Fibroblast of skin of left quadriceps (primary cell): ENCODE measurements around the gene ABCB8.

Experiments
- DNase-seq, 2 experiments: peaks; one replicate each; pipeline ENCODE4 v3.0.0-alpha.2; 2013; ENCODE audit warnings: low read depth in 2 of 2

Gene ABCB8

DNA sequence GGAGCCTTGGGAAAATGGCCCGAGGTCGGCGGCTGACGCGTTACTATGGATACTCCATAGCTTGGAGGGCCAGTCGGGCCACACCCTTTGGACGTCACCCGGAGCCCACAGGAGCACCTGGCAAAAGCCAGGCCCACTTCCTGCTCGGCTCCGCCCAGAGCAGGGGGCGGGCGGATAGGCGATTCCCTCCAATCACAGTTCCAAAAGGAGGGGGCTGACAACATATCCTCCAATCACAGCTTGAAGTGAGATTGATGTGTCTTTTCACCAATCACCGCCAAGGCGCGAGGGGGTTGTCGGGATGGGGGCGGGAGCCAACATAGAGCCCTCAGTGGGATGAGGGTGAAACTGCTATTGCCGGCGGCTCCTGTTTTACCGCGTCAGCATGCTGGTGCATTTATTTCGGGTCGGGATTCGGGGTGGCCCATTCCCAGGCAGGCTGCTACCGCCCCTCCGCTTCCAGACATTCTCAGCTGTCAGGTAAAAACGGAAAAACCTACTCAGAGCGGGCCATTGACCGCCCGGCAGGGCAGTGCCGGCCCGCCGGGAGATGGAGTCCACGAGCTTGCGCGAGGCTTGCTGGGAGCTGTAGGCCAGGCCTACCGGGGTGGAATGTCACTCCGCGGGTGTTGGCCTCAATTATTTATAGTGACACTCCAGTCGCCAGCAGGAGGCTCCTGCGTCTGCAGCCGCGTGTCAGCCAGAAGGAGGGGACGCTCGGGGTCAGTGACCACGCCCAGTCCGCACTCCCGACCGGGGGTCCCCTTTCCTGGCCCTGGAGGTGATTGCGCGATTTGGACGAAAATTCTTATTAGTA is at the start of gene ABCB8:
TSS of gene ABCB8 (plus strand) at position 320 of the 817 bp plus-strand sequence. CDS start at position 386, 66 bp downstream.
- peak; percentile 98 for DNase-seq

DNA sequence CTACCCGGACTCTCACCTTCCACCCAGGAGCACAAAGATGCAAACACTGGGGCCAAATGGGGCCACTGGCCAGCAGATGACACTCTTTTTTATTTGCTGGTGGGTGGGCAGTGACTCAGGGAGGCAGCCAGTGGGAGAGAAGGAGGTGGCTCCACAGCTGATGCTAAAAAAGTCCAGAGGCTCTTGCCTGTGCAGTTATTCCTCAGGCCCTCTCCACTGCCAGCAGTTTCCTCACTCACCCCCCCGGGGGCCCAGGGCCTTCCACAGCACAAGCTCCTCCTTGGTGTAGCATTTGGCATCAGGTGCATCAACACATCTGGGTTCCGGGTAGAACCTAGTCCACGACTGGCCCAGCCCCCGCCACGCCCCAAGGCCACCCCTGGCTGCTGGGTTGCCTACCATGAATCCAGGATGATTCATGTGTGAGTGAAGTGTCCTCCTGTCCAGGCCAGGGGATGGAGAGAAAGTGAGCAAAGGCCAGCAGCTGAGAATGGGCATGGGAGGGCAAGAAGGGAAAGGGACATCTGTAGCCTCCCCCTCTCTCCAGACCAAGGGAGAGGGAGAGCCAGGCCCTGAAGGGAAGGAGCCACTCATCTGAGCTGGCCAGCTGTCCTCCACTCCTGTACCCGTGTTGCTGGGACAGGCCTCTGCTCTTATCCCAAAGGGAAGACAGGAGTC is 48.4 kb upstream of the ABCB8 start:
- DNase-seq, result no peak

DNA sequence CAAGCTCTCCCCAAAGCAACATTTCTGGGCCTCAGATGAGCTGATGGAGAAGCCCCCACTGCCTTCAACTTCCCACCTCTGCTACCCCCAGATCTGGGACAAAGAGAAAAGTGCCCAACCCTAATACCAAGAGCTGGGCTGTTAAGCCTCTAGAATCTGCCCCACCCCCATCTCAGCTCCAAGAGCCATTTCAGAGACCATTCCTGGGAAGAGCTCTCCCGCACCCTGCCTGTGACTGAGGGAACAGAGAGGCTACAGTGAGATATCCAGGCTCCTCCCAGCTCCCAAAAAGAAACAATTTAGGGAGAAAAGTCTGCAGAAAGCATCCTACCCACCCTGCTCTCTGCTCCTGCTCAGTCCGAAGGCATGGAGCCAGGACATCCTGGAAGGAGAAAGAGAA is 47.6 kb upstream of the ABCB8 start:
- no peak for DNase-seq

DNA sequence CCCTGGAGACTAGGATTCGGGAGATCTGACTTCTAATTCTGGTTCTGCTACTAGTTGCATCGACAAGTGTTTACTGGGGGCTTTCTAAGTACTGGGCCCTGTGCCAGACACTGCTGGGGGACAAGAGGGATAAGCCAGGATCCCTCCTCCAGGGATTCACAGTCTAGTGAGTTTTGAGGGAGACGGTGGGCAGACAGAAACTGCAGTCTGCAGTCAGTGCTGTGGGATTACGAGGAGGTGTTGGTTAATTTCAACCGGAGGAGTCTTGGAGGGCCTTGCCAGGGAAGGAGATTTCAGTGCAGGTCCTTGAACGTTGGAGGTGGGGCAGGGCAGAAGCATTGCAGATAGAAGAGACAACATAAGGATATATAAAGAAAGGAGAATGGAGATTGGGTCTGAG is 46.6 kb upstream of the ABCB8 start:
- DNase-seq, result no peak

DNA sequence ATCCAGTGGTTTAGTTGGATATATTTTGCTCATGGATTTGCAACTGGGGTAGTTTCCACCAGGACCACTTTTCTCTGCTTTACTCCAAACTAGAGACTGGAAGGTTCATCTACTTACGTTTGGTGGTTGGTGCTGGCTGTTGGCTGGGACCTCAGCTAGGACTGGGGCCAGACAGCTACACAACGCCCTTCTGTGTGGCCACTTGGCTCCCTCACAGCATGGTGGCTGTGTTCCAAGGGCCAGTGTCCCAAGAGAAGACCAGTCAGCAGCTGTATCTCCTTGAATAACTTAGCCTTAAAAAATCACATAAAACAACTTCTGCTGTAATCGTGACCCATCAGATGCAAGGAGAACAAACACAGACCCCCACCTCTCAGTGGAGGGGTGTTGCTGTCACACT is 45.9 kb upstream of the ABCB8 start:
- DNase-seq, result no peak

DNA sequence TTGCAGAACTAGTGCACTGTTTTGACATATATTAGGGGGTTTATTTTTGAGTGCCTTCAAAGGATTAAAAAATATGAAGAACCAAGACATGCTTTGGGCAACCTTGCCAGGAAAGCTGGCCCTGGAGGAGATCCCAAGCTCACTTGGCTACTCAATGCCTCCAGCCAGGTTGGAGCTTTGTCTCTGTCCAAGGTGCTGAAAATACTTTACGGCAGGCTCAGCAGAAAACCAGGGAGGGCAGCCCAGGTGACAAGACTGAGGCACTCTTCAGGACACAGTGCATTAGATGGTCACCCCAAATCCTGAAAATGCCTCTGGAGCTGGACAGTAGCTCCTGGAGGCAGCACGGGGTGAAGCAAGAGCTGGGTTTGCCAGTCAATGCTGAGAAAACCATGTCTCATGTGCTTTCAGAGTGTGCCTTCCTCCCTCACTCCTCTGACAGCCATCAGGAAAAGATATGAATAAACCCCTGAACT is 44.3 kb upstream of the ABCB8 start:
- DNase-seq, result no peak

DNA sequence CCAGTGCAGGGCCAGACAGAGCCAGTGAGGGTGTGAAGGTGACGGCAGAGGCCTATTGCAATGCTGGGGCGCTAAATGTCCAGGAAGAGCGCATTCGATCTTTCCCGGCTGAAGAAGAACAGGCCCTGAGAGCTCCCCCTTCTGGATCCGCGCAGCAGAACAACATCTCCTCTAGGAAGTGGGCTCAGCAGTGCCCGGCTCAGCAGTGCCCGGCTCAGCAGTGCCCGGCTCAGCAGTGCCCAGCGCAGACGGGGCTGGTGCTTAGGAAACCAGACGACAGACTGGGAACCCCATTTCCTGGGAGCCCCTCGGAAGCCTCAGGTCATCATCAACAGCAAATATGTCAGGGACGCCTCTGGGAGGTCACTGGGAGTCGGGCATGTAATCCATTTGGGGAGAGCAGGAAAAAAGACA is 42.1 kb upstream of the ABCB8 start:
- no peak for DNase-seq

DNA sequence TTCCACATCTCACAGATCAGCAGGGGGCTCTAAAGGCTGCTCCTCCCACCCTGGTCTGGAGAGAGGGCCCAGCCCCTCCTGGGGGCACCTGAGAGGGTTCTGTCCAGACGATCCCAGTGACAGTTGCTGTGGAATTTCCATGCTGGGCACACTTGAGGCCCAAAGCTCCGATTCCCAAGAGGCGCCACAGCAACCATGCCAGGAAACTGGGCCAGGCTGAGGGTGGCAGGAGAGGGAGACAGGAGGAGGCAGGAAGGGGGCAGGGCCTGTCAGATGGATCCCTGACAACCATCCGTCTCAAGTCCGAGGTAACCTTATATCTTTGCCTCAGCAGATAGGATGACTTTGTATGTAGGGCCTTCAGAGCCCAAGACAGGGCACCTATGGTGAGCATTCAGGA is 41.7 kb upstream of the ABCB8 start:
- no peak for DNase-seq

DNA sequence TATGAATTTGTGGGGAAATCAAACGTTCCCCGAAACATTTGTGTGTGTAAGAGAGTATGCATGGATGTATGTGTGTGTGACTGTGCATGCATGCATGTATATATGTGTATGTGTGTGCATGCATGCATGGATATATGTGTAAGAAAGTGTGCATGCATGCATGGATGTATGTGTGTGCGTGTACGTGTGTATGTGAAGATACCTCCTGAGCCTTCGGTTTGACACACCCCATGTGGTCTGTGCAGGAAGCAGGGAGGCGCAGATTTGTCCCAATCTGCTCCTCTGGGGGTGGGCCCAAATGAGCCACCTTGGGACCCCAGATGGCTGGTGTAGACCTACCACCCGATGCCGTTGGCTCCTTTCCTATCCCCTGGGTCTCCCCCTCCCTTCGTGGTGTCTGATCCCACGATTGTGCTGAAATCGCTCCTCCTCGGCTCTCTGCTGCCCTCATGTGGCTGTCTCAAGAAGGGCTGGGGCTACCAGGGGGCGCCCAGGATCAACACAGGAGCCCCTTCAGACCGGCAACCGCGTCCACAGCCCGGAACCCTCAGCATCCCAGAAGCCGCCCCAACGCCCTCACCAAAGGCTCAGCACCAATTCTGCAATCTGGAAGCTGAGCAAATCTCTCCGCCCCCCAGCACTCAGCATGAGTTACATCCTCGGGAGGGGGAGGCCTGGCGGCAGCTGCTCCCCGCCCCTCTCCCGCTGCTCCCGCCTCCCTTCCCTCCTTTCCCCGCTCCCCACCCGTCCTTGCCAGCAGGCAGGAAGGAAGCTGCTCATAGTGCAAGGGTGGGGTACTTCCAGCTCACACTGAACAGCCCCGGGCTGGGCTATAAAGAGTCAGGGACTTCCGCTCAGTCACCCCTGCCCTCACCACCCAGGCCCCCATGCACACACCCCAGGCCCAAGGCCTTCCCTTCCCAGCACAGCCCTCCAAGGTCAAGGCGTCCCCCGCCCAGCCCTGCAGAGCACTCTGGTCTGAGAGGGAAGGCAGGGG is 39.7 kb upstream of the ABCB8 start:
- no peak for DNase-seq

DNA sequence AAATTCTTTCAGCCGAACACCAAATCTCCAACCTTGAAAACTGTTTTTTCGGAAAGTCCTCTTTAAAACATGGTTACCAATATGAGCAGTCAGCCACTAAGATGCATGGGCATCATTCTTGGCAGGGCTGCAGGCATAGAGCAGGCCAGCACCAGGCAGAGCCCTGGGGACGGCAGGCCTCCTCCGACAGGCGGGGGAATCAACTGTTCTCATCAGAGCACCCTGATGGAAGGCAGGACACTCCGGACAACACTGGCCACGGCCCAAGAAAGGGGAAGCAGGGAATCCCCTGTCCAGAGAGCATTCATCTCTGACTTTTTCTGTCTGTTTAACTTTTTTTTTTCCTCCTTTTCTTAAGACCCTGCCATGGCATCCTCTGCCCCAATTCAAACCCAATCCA is 38.8 kb upstream of the ABCB8 start:
- DNase-seq, result no peak

DNA sequence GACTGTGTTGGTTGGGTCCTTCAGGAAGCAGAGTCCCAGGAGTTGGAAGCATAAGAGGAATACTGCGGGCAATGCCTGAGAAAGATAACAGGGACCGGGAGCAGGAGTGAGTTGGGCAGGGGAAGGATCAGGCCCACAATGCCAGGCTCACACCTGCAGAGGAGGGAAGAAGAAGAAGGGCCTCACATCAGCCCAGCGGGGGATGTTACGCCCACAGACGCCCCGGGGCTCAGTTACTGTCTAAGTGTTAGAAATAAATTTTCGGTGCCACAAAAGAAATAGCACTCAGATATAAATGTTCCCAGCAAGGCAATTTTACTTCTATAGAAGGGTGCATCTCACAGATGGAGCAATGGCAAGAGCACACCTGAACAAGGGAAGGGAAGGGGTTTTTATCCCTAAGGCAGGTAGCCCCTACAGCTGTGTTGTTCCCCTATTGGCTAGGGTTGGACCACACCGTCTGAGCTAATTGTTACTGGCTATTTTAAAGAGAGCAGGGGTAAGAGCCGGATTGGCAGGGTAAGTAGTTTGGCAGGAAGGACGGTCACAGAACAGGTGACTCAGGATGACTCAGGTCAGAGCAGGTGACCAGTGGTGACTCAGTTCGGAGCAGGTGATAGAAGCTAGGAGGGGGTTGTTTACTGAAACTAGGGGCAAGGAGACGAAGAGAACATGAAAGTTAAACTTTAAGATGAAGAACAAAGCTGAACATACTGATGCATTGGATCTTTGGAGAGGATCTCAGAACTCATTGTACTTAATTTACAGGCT is 37.6 kb upstream of the ABCB8 start, which contains the start of gene NOS3:
TSS of gene NOS3 (plus strand) at position 602 of the 771 bp plus-strand sequence. CDS start 2,787 bp downstream, outside the sequence.
- no peak for DNase-seq

DNA sequence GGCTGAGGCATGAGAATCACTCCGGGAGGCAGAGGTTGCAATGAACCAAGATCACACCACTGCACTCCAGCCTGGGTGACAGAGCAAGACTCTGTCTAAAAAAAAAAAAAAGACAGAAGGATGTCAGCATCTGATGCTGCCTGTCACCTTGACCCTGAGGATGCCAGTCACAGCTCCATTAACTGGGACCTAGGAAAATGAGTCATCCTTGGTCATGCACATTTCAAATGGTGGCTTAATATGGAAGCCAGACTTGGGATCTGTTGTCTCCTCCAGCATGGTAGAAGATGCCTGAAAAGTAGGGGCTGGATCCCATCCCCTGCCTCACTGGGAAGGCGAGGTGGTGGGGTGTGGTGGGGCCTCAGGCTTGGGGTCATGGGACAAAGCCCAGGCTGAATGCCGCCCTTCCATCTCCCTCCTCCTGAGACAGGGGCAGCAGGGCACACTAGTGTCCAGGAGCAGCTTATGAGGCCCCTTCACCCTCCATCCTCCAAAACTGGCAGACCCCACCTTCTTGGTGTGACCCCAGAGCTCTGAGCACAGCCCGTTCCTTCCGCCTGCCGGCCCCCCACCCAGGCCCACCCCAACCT is 36.1 kb upstream of the ABCB8 start:
- DNase-seq, result no peak

DNA sequence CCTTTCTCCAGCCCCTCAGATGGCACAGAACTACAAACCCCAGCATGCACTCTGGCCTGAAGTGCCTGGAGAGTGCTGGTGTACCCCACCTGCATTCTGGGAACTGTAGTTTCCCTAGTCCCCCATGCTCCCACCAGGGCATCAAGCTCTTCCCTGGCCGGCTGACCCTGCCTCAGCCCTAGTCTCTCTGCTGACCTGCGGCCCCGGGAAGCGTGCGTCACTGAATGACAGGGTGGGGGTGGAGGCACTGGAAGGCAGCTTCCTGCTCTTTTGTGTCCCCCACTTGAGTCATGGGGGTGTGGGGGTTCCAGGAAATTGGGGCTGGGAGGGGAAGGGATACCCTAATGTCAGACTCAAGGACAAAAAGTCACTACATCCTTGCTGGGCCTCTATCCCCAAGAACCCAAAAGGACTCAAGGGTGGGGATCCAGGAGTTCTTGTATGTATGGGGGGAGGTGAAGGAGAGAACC is 35.4 kb upstream of the ABCB8 start:
- DNase-seq, result no peak

DNA sequence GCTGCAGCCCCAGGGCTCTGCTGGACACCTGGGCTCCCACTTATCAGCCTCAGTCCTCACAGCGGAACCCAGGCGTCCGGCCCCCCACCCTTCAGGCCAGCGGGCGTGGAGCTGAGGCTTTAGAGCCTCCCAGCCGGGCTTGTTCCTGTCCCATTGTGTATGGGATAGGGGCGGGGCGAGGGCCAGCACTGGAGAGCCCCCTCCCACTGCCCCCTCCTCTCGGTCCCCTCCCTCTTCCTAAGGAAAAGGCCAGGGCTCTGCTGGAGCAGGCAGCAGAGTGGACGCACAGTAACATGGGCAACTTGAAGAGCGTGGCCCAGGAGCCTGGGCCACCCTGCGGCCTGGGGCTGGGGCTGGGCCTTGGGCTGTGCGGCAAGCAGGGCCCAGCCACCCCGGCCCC is 34.7 kb upstream of the ABCB8 start:
- DNase-seq, result no peak

DNA sequence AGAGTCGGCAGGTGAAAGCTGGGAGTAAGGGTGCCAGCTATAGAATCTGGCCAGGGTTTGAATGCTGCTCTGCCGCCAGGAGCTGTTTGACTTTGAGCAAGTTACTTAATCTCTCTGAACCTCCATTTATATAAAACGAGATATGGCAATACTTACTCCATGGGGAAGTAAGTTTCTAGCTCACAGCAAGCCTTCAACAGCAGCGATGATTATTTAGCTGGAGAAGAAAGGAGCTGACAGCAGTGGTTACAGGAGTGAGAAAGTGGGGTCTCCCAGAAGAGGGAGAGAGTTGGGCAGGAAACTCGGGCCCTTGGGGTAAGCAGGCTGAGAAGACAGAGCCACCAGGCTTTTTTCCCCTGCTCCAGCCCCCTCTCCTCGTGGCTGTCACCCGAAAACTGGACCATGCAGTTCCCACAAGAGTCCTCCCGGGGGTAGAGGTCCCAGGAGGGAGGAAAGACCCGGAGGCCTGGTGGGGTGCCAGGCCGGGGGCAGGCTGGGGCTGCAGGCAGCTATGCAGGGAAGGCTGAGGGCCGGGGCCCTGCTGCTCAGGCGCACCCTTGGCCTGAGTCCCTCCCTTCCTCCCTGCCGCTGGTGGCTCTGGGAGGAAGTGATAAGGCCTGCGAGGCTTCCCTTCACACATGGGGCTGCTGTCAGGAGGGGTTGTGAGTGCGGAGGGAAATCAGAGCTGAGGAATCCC is 34.0 kb upstream of the ABCB8 start:
- DNase-seq, result no peak

DNA sequence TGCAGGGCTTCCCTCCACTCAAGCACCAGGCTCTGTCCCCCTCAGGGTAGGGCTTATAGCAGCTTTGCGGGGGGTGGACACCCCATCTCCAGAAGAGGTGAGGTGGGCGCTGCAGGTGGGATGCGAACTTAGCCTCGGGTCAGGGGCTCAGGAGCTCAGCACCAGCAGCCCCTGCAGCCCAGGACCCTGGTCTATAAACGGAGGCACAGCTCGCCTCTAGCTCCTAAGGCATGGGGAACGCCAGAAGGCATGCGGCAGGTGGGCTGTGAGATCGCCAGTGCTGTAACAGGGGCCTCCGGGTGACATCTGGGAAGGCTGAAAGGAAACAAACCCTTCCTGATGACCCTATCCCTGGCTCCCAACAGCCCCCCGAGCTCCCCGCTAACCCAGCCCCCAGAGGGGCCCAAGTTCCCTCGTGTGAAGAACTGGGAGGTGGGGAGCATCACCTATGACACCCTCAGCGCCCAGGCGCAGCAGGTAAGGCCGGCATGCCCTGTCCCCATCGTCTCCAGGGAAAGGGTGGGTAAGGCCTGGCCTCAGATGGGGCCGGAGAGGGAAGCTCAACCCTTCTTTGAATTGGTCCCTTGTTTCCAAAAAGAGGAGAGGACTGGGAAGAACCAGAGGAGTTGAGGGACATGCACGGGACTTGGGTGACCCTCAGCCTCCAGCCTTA is 33.3 kb upstream of the ABCB8 start:
- no peak for DNase-seq

DNA sequence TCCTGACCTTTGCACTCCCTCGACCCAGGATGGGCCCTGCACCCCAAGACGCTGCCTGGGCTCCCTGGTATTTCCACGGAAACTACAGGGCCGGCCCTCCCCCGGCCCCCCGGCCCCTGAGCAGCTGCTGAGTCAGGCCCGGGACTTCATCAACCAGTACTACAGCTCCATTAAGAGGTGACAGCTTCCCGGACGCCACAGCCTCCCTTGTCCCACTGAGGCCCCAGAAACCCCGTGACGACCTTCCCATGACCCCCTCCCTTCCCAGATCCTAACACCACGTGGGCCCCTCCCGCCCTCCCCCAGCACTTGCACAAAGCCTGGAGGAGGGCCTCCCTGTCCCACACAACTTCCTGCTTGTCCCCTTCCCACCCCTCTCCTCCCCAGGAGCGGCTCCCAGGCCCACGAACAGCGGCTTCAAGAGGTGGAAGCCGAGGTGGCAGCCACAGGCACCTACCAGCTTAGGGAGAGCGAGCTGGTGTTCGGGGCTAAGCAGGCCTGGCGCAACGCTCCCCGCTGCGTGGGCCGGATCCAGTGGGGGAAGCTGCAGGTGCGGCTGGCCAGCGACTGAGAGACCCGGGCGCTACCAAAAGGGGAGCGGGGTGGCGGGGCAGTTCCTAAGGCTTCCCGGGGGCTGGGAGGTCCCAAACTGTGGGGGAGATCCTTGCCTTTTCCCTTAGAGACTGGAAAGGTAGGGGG is 31.7 kb upstream of the ABCB8 start:
- DNase-seq, result no peak

DNA sequence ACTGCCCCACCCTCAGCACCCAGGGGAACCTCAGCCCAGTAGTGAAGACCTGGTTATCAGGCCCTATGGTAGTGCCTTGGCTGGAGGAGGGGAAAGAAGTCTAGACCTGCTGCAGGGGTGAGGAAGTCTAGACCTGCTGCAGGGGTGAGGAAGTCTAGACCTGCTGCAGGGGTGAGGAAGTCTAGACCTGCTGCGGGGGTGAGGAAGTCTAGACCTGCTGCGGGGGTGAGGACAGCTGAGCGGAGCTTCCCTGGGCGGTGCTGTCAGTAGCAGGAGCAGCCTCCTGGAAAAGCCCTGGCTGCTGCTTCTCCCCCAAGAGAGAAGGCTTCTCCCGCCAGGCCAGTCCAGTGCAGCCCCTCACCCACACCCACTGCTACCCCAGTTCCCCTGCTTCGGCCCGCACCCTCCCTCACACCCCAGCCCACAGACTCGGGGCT is 31.2 kb upstream of the ABCB8 start:
- DNase-seq, result no peak

DNA sequence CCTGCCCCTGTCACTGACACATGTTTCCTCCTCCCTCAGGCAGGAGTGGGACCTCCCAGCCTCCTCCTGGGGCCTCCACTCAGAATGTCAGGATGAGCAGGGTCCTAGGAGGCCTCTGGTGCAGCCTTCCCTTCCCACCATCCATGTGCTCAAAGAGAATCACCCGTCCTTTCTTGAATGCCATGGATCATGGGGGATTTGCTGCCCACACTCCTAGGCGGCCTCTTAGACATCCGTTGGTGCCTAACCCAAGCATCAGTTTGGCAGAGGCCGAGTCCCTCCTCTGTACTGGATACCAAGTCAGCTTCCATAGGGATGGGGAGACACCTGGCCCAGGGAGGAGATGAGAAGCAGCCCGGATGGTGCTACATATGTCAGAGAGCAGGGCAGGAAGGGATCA is 30.4 kb upstream of the ABCB8 start:
- DNase-seq, result no peak
